ENCODE data around the gene UTP14C.
"Not testable (repeated sequence)": the region's sequence is repeated elsewhere in the genome, so short reads cannot be mapped to it uniquely, and the experiment has no call there.

The UTP14C gene

DNA sequence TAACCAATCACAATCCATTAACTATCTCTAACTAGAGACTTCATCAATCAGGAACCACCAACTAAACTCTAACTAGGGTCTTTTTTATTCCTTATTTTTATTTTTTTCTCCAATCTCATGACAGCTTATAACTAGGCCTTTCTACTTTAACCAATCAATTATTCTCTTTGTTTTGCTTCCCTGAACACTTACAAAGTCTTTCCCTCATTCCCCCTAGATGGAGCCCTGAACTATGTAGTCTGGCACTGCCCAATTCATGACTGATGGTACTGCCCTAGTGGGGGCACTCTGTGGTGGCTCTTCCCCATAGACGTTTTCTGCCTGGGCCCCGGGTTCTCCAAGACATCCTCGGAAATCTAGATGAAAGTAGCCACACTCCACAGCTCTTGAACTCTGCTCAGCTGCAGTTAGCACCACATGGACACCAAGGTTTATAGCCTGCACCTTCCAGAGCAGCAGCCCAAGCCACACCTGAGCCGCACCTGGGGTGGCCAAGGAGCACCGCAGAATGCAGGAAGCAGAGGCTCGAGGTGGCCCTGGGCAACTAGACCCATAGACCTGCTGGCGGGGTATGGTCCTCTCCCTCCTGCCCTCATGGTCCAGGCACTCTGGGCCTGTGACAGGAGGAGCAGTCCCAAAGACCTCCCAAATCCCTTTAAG lies 19.9 kb upstream of the UTP14C start:
- DNase-seq = no peak

DNA sequence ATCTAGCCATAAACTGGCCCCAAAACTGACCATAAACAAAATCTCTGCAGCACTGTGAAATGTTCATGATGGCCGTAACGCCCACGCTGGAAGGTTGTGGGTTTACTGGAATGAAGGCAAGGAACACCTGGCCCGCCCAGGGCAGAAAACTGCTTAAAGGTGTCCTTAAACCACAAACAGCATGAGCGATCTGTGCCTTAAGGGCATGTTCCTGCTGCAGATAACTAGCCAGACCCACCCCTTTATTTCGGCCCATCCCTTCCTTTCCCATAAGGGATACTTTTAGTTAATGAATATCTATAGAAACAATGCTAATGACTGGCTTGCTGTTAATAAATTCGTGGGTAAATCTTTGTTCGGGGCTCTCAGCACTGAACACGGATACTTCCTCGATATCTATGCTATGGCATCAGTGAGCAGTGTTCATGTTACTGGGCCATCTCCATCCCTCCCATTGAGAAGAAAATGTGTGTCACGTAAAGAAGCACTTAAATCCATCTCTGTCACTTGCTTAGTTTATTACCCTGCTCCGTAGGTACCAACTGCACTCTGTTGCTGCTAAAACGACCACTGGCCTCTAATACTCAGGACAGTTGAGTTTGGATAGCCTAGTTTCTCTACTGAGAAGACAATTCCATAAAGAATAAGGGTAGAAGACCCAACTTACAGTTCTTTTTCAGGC lies 18.5 kb upstream of the UTP14C start:
- no peak for DNase-seq

GRCh38 chr13:52006523-52007245 lies 17.8 kb upstream of the UTP14C start:
- no peak for DNase-seq

DNA sequence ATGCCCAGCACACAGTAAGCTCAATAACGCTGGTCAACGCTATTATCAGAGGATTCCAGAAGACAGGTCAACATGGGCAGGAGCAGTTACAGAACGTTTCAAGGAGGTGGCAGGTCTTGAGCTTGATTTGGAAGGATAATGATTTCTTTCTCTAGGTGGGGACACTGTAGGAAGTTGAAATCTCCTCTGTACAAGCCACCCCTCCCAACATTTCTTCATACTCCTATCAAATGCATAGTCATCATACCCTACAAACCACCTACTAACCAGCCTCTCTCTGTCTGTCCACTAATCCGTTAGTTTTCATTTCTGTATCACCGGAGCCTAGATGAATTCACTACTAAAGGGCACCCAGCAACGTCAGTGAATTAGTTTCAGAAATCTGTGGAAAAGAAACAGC lies 14.5 kb upstream of the UTP14C start:
- no peak for DNase-seq

- DNase-seq = peak; percentile 58
Measured at GRCh38 chr13:52010890-52011631, 13.4 kb upstream of the UTP14C start, which contains the start of gene ATP7B. Gene ATP7B, minus strand, starts transcription at chr13:52011450. Its CDS starts 113 bp downstream, at chr13:52011337.

DNA sequence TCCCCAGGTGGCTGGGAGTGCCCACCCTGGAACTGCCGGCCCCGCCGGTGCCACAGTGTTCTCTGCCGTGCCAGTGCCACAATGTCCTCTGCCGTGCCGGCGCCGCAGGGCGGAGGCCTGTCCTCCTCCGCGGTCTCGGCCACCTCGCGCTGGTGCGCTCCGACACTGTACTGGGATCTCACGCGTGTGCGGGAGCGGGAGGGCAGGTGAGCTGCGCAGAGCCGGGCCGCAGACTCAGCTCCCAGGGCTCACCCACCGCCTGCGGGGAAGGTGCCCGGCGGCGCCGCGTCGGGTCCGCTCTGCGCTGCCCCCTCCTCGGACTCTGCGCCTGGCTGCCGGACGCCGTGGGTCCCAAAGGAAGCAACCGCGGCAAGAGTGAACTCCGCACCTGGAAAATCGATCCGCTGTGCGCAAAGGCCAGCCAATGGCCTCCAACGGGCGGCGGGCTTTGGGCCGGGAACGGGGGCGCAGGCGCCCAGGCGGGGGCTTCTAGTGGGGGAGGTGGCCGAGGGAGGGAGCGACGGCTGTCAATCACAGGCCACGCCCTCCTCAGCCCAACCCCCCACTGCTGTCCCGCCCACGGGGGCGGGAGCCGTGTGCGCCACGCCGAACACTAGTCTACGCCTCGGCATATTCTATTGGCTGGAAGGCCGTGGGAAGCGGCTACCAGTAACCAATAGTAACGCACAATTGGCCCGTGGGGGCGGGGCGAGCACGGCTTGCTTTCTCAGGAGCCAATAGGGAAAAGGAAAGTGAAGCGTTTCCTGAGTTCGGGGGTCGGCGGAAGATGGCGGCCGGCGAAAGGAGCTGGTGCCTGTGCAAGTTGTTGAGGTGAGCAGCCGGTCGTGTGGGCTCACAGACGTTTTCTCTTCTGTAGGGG lies 12.6 kb upstream of the UTP14C start, which contains the start of gene ALG11:
Gene ALG11 (plus strand): TSS at position 767 of the 880 bp plus-strand sequence. CDS start 21 bp downstream, at position 788.
- DNase-seq = peak; percentile 100

GRCh38 chr13:52012512-52012836 lies 12.0 kb upstream of the UTP14C start:
- no peak for DNase-seq

- DNase-seq = no peak
Measured at GRCh38 chr13:52016296-52016695, 8.2 kb upstream of the UTP14C start.

DNA sequence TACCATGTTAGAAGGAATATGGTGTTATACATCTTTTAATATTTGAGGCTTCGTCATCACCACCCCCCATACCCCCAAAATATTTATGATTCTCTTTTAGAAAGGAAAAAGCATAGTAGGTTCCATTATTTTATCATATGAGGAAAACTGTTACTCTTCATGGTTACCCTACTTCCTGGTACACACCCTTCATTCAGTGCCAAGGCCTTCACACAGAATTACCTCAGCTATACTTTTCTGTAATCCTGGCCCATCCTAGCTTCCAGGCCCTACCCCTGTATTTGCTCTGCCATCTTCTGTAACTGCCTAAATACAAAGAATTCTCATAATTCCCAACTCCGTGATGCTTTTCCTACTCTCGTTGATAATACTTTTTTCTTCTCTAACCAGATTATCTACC lies 4.3 kb upstream of the UTP14C start:
- DNase-seq = no peak

DNA sequence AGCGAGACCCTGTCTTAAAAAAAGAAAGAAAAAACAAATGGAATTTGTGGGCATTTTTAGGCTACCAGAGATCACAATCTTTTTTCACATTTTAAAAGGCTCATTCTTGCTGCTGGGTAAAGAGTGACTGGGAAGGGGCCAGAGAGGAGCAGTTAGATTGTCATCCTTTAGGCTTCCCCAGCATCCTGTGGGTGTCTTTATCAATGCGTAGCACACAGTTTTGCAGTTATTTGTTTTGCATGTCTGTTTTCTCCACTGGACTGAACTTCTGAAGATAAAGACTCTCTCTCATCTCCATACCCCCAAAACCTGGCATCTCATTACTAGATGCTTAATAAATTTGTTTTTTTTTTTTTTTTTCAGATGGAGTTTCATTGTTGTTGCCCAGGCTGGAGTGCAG lies 2.1 kb upstream of the UTP14C start:
- no peak for DNase-seq

GRCh38 chr13:52025475-52026245 lies 1.2 kb downstream of the UTP14C start:
- DNase-seq = no peak

DNA sequence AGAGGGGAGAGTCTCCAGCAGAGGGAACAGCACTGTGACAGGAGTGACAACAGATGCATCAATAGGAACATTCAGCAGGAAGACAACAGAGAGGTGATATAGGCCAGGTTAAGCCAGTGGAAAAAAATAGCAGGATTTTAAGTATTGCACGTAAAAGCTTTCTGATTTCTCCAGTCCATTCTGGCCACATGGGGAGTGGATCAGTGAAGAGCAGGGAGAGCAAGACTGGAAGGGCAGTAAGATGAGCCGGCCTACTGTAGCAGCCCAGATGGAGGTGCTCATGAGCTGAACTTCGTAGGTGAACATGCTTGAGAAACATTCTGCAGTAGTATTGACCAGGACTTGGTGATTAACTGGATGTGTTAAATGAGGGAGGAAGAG lies 1.7 kb downstream of the UTP14C start:
- no peak for DNase-seq

GRCh38 chr13:52027832-52028231 lies 3.3 kb downstream of the UTP14C start:
- DNase-seq = no peak

DNA sequence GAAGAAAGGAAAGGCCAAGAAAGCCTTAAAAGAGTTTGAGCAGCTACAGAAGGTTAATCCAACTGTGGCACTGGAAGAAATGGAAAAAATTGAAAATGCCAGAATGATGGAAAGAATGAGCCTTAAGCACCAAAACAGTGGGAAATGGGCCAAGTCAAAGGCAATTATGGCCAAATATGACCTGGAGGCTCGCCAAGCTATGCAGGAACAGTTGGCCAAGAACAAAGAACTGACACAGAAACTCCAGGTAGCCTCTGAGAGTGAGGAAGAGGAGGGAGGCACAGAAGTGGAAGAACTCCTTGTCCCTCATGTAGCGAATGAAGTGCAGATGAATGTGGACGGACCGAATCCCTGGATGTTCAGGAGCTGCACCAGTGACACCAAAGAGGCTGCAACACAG lies 5.1 kb downstream of the UTP14C start:
- no peak for DNase-seq

DNA sequence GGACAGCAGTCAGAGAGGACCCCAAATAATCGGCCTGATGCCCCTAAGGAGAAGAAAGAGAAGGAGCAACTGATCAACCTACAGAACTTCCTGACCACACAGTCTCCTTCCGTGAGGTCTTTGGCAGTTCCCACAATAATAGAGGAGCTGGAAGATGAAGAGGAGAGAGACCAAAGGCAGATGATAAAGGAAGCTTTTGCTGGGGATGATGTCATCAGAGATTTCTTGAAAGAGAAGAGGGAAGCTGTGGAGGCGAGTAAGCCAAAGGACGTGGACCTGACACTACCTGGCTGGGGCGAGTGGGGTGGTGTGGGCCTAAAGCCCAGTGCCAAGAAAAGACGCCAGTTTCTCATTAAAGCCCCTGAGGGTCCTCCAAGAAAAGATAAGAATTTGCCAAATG lies 5.9 kb downstream of the UTP14C start:
- not testable (repeated sequence) for DNase-seq

GRCh38 chr13:52033039-52033438 lies 8.5 kb downstream of the UTP14C start:
- no peak for DNase-seq

GRCh38 chr13:52034616-52035226 lies 10.2 kb downstream of the UTP14C start:
- no peak for DNase-seq

GRCh38 chr13:52036037-52036436 lies 11.5 kb downstream of the UTP14C start:
- no peak for DNase-seq

DNA sequence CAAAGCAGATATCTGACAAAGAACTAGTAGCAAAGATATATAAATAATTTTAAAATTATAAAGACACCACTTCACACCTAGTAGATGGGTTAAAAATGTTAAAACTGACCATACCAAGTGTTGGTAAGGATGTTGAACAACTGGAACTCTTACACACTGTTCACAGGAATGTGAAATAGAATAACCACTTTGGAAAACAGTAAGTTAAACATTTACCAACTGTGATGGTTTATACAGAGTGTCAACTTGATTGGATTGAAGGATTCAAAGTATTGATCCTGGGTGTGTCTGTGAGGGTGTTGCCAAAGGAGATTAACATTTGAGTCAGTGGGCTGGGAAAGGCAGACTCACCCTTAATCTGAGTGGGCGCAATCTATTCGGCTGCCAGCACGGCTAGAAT lies 19.2 kb downstream of the UTP14C start:
- no peak for DNase-seq

- DNase-seq = no peak
Measured at GRCh38 chr13:52047463-52047862, 23.0 kb downstream of the UTP14C start.

- no peak for DNase-seq
Measured at GRCh38 chr13:52048516-52048915, 24.0 kb downstream of the UTP14C start.

Measured in right hindlimb (tissue), 1 donor.